ENCODE results near the gene SGMS2. TPM values are rescaled to one million over a fixed set of nuclear protein-coding genes. Genes with fewer than 3 reads are reported as not detected.

The SGMS2 gene
- total and polyA plus RNA-seq, 4 donors = 10.0 to 124 (median 46.4) TPM

GRCh38 chr4:107891299-107891698 lies 66.6 kb downstream of the SGMS2 start:
- no peaks in the 10 kb centered on the region for H3K27me3 ChIP-seq (ENCODE audit: control insufficient read depth in 3 of 3, insufficient read depth in 3 of 3, low read length in 2 of 3)
- TF ChIP-seq CTCF (IDR thresholded peaks at IDR 0.05; ENCODE audit: control extremely low read depth, extremely low read depth) = no peak
- no peaks in the 10 kb centered on the region for H3K36me3 ChIP-seq (ENCODE audit: control insufficient read depth in 4 of 4, insufficient read depth in 4 of 4, low read length in 4 of 4)
- H3K4me1 ChIP-seq (ENCODE audit: control insufficient read depth in 5 of 5, insufficient read depth in 5 of 5, low read length in 5 of 5) = peaks cover 0 to 13% (median 0%) of the 10 kb centered on the region in 5 donors
- DNase-seq (no peak), ATAC-seq (ENCODE audit: insufficient read depth, low FRiP score) (no peak)
- peaks cover 0 to 4% (median 0%) of the 10 kb centered on the region in 4 donors for H3K9me3 ChIP-seq (ENCODE audit: control insufficient read depth in 4 of 4, insufficient read depth in 3 of 4, low read length in 3 of 4)
- no peak overlapping the region for H3K9ac ChIP-seq (ENCODE audit: insufficient read depth in 1 of 2, low read length in 2 of 2)
- no peak overlapping the region for H3K27ac ChIP-seq (ENCODE audit: low read depth in 1 of 2, low read length in 1 of 2)
- H3K4me3 ChIP-seq = no peak overlapping the region

DNA sequence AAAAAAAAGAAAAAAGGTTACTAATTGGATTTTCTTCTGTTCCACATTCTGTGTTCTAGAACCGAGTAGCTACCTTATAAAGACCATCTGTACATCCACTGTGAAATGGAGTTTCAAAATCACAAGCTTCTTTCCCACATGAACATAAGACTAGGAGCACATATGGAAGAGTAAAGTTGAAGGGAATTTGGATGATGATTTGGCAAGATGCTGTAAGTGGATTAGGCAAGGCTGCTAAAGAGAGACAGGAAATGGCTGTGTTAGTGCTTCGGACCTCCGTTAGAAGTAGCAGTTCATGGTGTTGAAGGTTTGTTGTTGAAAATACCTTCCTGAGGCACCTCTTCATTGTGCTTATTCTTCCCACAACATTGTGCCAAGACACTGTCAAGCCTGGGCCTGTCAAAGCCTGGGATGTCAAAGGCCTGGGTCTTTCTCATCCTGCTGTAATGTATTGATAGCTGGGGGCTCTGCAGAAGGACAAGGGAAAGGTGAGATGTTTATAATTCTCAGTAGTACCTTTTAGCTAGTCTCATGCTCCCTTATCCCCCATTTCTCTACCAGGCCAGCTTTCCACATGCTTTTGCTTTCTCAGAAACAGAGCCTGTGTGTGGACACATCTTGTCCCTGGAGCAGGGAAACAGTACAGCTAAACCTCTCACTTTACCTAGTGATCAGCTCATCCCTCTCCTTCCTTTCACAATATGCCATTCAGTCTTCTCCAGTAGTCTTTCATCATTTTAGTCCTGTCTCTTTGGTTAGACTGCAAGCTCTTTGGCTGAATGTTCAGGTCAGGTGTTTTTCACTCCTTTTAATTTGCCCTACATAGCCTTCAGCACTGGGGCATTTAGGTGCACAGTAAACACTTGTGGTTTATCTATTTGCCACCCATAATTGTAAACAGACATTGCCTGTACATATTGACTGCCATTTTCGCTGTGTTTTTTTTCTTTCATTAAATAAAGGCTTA lies 68.7 kb downstream of the SGMS2 start:
- H3K27me3 ChIP-seq (ENCODE audit: control insufficient read depth in 3 of 3, insufficient read depth in 3 of 3, low read length in 2 of 3) = no peaks in the 10 kb centered on the region
- peaks cover 0 to 13% (median 0%) of the 10 kb centered on the region in 5 donors for H3K4me1 ChIP-seq (ENCODE audit: control insufficient read depth in 5 of 5, insufficient read depth in 5 of 5, low read length in 5 of 5)
- no peak for TF ChIP-seq CTCF (IDR thresholded peaks at IDR 0.05; ENCODE audit: control extremely low read depth, extremely low read depth)
- ATAC-seq (ENCODE audit: insufficient read depth, low FRiP score) = no peak
- no peak for DNase-seq
- WGBS, 2 donors = 51 to 62% methylated on average over 4 of the region's 4 CpGs
- H3K36me3 ChIP-seq (ENCODE audit: control insufficient read depth in 4 of 4, insufficient read depth in 4 of 4, low read length in 4 of 4) = no peaks in the 10 kb centered on the region
- H3K27ac ChIP-seq (ENCODE audit: low read depth in 1 of 2, low read length in 1 of 2) = no peak overlapping the region
- no peak overlapping the region for H3K4me3 ChIP-seq
- H3K9ac ChIP-seq (ENCODE audit: insufficient read depth in 1 of 2, low read length in 2 of 2) = no peak overlapping the region
- no peaks in the 10 kb centered on the region for H3K9me3 ChIP-seq (ENCODE audit: control insufficient read depth in 4 of 4, insufficient read depth in 3 of 4, low read length in 3 of 4)

- H3K4me1 ChIP-seq (ENCODE audit: control insufficient read depth in 5 of 5, insufficient read depth in 5 of 5, low read length in 5 of 5) = peaks cover 0 to 13% (median 0%) of the 10 kb centered on the region in 5 donors
- DNase-seq (no peak), ATAC-seq (ENCODE audit: insufficient read depth, low FRiP score) (no peak)
- H3K4me3 ChIP-seq = no peak overlapping the region
- no peak overlapping the region for H3K27ac ChIP-seq (ENCODE audit: low read depth in 1 of 2, low read length in 1 of 2)
- WGBS, 2 donors = 83 to 88% methylated on average over 6 of the region's 6 CpGs
- H3K36me3 ChIP-seq (ENCODE audit: control insufficient read depth in 4 of 4, insufficient read depth in 4 of 4, low read length in 4 of 4) = no peaks in the 10 kb centered on the region
- no peaks in the 10 kb centered on the region for H3K9me3 ChIP-seq (ENCODE audit: control insufficient read depth in 4 of 4, insufficient read depth in 3 of 4, low read length in 3 of 4)
- no peaks in the 10 kb centered on the region for H3K27me3 ChIP-seq (ENCODE audit: control insufficient read depth in 3 of 3, insufficient read depth in 3 of 3, low read length in 2 of 3)
- H3K9ac ChIP-seq (ENCODE audit: insufficient read depth in 1 of 2, low read length in 2 of 2) = no peak overlapping the region
- TF ChIP-seq CTCF (IDR thresholded peaks at IDR 0.05; ENCODE audit: control extremely low read depth, extremely low read depth) = no peak
These were observed 69.4 kb downstream of the SGMS2 start for GRCh38 chr4:107894138-107894603.

All from lung (tissue), 12 donors.